ENCODE data around the gene LHFPL2.

Gene LHFPL2

DNA sequence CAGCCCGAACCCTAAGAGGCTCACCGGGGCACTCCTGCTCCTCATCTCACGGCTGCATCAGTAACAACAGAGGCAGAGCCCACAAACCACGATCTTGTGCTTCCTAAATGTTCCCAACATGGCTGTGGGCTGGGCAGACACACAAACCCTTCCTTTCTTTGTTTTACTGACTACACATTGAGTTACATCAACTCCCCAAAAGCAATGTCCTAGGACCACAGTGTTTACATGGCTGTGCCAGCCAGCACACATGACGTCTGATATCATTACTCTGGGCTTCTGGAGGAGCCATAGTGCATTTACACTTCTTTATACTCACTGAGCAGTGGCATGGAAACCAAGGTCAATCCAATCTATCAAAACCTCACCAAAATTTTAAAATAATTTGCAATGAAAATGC lies 101.4 kb downstream of the LHFPL2 start:
- no peak for DNase-seq (ENCODE audit: low spot score)

DNA sequence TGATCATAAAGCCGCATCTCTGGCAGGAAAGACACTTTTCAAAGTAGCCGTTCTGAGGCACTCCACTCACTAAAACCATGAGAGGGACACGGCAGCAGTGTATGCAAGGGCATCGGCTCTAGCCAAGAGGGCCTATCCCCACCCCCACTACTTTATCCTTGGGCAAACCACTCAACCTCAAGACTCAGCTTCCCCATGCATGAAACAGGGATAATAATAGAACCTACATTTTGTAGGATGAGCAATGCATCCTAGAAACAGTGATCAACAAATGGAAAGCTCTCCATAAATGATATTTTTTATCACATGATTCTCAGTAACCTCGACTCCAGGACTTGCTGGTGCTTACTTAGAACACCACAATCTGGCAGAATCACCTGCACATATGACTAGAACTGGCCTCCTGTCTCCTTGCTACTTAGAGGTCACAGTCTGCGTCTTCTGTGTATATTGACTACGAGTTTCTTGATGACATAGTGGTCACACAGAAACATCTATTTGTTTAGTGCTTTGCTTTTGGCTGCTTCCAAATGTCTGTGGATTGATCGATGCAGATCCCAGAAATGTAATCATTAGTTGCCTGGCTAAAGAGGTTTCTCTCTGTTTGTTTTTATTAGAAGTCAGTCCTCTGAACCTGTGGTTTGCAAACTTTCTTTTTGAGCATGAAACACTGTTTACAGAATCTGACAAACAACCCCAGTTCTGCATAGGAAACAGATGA lies 102.1 kb downstream of the LHFPL2 start:
- DNase-seq (ENCODE audit: low spot score) = no peak

DNA sequence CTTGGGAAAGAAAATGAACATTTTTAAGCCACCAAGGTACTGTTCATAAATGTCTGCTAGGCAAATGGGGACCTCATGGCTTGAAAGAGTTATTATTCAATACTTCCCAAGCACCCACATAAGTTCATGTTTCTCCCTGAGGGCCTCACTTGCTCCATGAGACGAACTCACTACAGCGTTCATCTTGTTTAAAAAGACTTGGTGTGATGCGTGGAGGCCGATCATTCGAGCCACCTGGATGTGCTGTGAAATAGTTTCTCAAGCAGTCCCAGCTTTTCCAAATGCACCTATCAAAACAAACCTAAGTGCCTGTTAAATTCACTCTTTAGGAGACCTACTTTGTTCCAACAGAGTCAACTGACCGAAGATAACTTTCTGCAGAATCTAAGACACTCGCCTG lies 103.2 kb downstream of the LHFPL2 start:
- DNase-seq (ENCODE audit: low spot score) = no peak

DNA sequence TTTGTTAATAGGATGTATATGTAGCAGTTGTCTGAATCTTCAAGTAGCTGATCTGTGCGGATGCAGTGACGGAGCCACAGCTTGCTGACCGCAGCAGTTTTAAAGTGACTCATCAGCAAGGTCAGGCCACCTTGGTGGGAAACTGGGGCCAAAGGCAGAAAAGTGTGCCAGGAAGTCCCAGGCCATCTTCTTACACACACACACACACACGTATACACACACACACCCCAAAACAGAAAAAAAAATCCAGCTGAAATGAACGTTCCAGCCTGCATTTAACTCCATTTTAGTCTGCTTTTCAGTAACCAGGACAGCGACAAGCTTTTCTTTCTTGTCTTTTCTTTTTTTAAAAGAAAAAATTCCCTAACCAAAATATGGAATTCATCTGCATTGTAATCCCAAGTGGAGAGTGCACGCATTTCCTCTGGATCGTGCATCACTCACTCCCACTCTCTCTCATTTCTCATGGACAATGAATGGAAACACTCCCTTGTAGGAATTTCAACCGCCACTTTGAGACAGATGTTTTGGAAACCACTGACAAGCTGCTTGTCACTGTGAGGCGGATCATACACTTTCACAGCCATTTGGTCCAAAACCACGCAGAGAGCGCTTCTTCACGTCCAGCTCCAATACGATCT lies 103.9 kb downstream of the LHFPL2 start:
- DNase-seq (ENCODE audit: low spot score) = no peak

DNA sequence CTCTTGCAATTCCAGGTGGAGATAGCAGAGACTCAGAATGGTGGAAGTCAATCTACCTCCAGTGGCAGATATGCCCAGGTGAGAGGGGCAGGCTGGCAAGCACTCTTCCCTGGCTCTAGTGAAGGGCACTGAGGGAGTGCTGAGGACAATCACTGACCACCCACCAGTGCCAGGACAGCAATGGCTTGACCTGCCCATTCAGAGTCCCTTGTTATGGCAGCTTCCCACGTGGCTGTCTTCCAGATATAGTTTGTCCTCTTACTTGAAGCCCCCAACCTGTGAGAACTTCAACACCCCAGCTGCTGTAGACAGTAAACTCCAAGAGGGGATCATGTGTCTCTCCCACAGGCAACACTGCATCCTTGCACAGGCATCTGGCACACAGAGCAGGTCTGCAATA lies 104.7 kb downstream of the LHFPL2 start:
- no peak for DNase-seq (ENCODE audit: low spot score)

DNA sequence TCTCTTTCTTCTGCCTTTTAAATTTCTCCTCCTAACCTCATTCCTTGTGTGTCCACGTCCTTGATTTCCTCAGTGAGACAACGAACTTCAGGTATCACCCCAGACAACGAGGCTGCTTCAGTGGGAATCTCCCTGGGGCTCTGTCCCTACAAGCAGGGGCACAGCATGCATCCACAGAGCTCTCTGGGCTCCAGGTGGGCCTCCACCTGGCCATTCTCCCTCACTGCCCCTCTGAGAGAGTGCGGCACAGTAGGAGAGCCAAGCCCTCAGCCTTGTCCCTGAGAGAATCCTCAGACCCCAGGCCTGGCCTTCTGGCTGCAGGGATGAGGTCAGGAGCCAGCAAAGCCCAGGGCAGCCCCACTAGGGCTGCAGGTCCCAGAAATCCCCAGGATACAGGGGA lies 105.3 kb downstream of the LHFPL2 start:
- DNase-seq (ENCODE audit: low spot score) = no peak

DNA sequence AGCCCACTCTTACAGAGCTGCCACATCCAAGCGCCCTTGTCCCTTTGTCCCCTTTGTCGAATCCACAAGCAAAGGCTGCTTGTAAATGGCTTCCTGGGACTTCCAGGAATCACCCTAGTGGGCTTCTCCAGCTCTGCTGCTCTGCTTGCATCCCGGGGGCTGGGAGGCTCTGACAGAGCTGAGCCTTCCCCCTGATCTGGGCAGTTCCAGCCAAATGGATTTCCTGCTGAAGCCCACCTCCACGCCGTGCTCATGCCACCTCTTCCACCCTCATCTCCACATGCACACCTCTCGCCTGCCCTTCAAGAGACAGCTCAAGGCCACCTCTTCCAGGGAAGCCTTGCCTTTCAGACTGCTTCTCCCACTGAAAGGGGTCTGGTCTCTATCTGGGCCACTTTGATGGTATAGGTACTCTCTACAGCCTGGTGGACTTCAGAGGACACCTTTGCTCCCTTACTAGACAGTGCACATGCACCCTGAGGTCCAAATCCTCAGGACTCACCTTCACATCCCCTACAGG lies 106.2 kb downstream of the LHFPL2 start:
- no peak for DNase-seq (ENCODE audit: low spot score)

DNA sequence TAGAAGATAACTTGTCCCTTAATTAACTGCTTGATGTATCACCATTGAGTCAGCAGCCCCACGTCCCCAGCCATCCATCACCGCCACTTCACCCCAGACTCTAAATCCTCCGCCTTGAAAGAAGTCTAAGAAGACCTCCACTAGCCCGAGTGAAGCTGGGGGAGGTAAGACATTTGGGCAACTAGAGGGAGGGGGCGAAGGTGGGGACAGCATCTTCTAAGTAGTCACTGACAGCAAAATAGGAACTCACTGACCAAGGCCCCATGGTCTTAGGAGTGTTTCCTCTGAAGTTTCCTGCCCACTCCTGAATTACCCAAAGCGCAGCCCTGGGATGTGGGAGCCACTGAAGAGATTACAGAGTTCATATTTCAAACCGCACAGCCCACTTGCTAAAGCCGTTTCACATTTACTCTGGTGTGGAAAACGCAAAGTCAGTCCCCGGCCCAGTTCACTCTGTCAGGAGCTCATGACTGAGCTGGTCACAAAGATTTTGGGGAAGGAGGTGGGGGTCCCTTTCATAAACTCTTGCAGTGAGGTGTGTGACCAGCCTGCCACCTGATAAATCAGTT lies 107.4 kb downstream of the LHFPL2 start:
- DNase-seq (ENCODE audit: low spot score) = no peak

DNA sequence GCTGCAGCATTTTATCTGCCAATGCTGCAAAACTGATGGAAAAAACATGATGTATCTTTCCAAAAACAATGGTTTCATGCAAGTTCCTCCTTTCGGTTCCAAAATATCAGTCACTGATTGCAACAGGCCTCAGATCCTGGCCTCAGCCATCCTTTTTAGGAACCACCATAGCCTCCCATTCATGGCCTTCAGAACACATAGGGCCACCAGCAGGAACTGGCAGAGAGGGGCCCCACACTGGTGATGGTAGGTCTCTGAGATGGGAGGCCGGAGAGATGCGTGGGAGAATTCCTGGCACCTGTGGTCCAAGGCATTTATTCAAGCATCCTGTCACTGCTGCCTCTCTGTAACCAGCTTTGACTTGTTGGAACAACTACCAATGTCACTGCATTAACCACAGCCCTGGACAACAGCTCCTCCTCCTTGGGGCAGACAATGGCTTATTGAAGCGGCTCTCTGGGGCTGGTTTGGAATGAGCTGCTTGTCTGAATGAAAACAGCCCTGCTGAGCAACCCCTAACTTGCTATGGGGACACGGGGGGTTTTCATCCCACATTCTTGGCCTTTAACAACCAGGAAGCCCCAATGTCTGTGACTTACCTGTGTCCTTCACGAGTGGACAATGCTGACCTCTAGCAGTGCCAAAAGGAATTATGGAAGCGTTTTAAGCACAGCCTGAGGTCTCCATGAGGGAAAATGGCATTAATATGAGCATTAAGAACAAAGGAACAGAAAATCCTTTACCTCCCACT lies 108.1 kb downstream of the LHFPL2 start:
- no peak for DNase-seq (ENCODE audit: low spot score)

DNA sequence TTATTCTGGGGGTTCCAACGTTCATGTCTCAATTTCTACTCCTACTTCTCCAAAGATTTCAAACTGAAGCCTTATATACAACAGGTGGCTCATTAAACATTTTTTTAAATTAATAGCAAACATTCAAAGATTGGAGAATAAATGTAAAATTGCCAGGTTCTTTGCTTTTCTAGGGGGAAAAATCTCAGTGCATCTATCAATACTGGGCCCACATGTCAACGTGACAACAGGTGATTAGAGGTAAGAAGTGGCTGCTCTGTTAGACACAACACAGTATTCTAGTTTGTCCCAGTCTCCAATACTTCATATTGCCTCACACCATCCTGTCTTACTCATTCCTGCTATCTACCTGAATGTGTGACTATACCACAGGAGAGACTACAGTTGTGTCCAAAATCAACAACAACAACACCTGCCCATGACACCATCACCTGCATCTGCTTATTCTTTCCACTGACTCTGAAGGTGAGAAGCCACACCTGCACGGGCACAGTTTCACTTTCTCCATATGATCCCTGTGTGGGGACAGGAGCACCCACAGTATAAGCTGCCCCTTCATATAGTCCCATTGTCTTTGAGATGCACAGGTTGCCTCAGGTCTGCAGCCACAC lies 110.2 kb downstream of the LHFPL2 start:
- DNase-seq (ENCODE audit: low spot score) = no peak

DNA sequence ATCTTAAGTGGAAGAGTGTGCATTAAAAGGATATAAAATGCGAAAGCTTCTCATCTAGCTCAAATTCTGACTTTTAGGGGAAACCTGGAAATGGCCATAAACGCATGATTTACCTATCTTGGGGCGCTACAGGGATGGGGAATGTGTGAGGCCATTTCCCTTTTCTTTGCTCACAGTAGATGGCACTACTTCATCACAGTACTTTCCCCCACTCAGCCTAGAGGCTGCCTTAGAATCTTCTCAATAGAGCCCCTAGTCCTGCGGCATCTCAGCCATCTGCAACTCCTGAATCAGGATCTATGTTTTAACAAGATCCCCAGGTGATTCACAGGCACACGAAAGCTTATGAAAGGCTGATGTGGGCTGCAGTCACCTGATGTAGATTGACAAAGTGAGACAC lies 110.8 kb downstream of the LHFPL2 start:
- DNase-seq (ENCODE audit: low spot score) = peak; percentile 61

DNA sequence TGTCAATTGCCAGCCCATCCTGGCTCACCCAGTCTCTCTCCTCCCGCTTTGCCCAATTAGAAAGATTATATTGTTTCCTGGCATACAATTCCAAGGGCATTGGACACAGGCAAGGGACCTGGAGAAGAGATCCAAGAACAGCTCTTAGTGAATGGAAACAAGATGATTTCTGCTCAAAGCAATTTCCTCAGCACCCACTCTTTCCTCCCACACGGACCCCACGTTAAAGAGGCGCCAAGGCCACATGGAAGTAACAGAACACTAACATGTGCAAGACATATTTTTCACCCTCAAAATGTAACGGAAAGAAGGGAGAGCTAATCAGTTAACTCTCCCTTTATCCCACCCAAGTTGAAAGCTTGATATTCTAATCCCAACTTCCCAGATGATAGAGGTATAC lies 111.2 kb downstream of the LHFPL2 start:
- DNase-seq (ENCODE audit: low spot score) = no peak

DNA sequence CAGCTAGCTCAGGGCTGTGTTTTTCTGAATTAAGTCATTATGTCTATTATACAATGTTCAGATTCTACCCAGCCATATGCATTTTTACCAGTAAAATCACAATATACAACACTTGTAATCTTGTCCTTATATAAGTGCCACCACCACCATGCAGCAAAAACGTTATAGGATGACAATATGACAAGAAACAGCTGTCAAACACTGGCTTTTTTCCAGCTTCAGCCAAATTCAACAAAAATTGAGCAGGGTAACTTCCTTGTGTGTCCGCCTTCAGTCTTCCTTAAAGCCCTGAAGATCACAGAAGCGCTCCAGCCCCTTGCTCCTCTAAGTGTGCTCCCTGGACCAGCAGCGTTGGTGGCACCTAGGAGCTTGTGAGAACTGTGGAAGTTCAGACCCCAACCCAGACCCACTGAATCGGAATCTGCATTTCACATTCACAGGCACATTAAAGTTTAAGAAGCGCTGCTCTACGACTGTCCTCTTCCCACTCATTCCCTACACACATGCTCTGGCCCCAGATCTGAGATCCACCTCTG lies 111.8 kb downstream of the LHFPL2 start:
- no peak for DNase-seq (ENCODE audit: low spot score)

DNA sequence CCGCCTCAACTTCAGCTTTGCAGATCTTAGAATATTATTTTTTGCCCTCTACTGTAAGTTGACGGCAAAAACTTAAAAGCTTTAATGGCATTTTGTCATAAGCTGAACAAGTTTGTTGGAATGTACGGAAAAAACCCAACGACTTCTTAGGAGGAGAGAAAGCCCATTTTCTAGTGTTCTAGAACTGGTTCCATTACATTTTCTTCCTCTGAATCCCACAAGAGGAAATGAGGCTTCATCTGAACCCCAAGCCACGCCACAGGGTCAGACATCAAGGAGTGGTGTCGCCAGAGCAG lies 113.7 kb downstream of the LHFPL2 start:
- DNase-seq (ENCODE audit: low spot score) = no peak

DNA sequence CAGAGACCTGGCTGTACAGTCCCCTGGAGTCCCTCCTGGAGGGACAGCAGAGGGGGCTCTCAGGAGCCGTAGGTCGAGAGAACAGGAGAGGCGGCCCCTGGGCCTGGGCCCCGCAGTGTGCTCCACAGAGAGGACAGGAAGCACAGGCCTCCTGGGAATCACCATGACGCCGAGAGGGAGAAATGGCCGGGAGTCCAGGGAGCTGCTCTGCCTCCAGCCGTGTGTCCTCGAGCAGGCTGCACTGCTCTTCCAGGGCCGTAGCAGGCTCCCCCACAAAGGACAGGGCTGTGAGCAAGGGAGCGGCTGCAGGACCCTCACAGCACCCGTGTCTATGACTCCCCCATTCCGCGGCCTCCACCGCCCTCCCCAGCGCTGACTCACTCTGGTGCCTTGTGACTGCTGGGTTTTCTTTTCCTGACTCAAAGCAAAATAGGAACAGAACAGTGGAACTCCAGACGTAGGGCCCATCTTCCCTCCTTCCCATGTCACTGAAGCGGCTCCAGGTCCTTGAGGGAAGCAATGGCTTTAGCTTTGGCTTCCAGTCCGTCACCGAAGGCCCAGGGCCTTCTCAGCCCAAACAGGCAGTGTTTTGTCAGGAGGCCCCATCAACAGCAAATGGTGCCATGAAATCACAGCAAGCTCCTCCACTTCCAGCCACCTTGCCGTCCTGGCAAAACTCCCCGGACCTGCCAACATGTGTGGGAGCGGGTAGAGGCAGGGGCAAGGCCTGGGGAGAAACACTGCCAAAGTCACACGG lies 114.2 kb downstream of the LHFPL2 start:
- no peak for DNase-seq (ENCODE audit: low spot score)

DNA sequence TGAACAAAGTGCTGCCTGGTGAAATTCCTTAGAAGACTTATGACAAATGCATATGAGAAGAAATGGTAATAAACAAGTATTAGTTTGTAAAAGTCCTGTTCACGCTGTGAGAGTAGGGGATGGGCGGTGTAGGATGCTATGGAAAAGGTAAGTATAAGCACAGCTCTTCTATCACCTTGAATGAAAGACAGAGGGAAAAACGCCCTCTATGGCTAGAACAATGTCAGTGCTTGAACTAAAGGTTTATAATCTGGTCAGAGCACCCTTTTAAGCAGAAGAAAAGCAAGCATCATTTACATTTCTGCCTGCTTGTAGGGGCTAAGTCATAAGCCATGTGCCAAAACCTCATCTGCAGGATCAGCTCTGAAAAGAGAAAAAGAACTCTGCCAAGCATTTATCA lies 115.2 kb downstream of the LHFPL2 start:
- peak; percentile 31 for DNase-seq (ENCODE audit: low spot score)

DNA sequence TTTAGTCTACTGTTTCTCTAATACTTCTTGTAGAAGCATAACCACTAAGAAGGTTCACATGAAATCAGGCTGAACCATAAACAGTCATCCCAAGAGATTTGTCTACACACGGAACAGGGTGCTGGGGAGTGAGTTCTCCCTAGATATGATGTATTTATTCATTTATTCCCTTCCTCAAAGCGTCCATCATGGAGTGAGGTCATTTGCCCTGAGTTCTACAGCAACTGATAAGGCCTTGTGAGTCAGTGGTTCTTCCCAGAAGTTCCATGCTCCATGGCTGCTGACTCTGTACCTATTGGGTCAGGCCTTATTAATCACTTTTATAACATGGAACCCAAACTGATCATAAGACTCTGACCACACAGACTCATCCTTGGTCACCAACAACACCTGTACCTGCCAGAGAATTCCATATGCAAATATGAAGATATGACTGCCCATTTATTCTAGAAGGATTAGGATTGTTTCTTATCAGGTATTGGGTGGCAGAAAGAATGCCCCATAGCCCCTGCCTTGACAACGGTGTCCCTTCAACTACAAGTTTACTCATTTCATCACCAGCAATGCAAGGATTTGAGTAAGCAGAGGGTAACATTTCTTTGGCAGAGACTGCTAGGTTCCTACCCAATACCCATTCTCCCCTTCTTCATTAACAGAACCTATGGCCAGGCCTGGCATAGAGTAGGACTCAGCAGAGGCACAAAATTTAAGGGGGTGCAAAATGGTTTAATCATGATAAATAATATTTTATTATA lies 118.1 kb downstream of the LHFPL2 start:
- no peak for DNase-seq (ENCODE audit: low spot score)

DNA sequence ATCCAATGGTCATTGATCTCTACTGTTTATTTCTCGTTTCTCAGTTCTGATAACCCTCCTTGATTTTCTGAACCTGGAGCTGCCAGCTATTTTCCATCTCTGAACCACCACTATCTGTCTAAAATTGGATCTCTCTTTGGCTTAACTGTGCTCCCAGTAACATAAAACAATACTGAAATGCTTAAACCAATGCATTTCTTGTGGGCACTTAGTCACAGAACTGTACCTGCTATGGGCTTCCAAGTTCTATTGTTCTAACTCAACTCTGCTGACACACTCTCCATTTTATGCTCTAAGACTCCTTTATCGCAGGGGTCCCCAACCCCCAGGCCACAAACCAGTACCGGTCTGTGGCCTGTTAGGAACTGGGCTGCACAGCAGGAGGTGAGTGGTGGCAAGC lies 120.6 kb downstream of the LHFPL2 start:
- DNase-seq (ENCODE audit: low spot score) = no peak

DNA sequence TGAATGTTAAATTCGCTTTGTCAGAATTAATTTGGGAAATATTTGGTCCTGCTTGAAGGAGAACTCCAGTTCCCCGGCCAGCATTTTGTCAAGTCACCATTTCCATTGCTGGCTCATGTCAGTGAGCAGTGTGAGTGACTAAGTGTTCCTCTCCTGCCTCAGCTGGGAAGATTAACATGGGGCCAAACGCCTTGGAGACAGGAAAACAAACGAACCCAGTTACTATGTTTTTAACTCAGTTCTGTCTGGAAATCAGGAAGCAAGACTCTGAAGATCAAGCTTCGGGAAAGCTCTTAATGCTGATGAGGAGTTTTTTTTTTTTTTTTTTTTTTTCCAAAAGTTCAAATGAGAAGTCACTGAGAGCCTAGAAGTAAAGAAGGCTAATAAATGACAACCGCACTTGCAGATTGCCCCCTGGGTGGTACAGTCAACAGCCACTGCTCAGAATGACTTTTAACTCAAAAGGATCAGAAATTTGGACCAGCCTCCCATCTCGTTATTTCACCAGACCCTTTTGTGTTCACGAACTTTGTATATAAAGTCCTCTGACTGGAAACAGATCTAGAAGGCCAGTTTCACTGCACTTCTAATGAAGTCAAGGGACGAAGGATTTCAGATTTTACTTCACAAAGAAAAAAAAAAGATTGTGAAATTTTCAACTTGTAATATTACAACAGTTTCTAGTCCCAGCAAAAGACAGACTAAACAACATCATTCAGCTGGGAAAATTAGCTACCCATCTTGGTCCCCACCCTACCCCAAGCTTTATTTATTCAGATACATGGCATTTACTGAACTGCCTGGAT lies 121.3 kb downstream of the LHFPL2 start:
- no peak for DNase-seq (ENCODE audit: low spot score)
